ENCODE measurements around the gene PLPPR1.

The PLPPR1 gene

DNA sequence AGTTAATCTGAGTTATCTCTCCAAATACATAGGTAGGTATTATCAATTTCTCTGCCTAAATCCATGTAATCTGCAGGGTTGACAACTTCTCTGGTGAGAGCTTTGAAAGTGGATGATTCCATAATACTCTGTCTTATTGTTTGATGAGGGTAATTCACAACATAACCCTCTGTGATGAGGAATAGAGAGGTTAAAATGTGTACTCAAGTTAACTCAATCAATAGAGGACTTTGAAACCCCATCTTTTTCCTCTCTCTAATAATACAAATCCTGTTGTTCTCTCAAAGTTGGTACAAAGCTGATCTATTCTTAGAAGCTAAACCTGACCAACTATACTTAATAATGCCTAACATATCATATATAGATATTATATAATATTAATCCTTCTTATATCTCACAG lies 100.1 kb downstream of the PLPPR1 start:
- DNase-seq, result no peak

DNA sequence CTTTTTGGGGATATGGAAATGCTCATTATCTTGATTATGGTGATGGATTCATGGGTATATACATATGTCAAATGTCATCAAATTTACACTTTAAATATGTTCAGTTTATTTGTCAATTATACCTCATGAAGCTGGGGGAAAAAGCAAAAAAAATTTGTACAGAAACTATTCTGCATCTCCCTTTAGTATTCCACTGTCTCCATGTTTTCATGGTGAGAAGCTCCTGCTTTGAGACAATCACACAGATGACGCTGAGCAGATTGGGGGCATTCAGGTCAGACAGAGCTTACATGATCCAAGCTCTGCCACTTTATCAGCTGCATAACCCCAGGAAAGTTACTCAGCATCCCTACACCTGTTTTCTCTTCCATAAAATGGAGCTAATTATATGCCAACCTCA lies 101.5 kb downstream of the PLPPR1 start:
- DNase-seq, result no peak

DNA sequence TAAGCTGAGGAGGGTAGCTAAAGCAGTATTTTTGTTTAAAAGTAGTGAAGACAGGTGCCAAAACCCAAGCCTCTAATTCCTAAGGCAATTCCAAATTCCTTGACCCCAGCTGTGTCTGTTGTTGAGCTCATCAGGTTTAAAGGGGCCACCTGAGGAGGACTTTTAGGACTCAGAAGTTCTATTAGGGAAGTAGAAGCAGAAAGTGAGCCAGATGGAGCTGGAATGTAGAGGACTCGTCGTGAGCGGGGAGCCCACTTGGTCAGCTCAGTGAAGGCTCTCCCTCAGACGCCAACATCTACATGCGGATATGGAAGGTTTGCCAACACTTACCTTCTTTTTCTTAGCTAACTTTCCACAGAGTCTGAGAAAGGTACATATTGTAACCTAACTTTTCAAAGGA lies 102.8 kb downstream of the PLPPR1 start:
- DNase-seq, result no peak

DNA sequence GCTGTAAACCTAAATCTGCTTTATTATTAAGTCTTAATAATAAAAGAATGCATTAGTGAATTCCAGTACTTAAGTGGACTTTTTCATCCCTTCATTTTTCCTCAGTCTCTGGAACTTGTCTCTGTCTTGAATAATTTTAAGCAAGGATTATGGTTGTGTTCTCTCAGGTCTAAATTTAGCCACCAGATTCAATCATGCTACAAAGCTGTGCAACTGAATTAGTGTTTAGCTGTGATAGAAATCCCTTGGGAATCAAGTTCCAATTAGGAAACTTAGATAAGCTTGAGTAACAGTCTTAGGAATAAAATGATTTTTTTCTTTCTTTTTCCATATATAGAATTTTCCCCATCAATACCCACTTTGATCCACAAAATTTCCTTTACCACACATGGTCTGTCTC lies 104.3 kb downstream of the PLPPR1 start:
- DNase-seq, result no peak

DNA sequence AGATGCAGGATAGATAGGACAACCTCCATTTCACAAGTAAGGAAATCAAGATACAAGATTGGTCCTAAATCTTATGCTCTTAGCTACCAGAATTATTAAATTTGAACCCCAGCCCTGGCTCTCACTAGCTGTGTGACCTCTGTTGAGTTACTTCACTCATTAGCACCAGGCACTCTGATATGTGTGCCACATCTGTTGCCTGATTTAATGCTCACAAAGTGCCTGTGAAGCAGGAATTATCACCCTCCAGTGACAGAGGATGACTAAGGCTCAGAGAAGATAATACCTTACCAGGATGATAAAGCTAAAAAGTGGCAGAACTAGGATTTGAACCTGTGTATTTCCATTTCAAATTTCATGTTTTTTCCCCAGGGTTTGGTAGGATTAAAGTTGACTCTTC lies 110.0 kb downstream of the PLPPR1 start:
- DNase-seq, result no peak

DNA sequence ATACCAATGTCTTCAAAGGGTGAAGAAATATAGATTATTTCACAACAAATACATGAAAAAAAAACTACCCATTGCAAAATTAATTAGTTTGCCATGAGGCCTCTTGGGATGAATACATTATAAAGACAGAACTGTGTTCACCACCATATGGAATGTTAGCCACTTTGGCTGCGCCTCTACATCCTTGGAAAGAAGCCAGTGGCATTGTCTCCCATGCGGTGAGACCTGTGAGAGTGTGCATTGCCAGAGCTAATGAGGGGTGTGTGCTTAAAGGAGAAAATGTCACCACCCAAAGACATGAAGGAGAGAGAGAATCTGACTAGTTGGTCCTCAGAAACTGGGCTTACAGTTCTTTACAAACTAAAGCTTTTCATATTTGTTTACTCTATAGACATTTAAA lies 110.6 kb downstream of the PLPPR1 start:
- DNase-seq, result no peak

DNA sequence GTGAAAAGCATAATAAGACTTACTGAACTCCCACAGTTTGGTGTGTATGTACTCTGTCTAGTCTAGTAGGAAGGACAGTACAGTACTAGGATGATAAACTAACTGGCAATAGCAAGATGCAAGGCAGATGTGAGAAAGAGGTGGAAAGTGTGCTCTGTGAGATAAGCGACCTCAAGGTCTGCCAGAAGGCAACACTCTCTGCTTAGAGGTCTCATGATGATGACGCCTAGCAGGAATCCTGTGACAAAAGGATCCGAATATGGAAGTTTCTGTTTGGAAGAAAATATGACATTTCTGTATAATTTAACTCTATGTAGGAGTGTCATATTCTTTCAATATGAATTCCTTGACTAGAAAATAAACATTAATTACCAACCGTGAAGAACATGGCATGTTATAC lies 112.2 kb downstream of the PLPPR1 start:
- DNase-seq, result no peak

DNA sequence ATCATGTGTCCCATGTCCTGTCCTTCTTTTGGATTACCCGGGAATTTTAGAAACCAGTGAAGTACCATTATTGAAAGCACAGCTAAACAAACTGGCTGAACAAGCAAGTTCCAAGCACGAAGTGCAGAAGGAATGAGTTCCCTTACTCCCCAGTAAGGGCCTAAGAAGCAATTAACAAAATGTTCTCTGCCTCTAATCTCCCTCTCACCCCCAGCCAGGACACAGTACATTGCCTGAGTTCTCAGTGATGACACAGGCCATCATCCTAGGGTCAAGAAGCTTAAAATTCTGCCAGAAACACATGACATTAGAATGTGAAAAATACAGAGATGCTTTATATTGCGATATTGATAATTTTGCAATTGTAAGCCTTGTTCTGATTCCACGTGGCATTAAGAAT lies 118.0 kb downstream of the PLPPR1 start:
- no peak for DNase-seq

DNA sequence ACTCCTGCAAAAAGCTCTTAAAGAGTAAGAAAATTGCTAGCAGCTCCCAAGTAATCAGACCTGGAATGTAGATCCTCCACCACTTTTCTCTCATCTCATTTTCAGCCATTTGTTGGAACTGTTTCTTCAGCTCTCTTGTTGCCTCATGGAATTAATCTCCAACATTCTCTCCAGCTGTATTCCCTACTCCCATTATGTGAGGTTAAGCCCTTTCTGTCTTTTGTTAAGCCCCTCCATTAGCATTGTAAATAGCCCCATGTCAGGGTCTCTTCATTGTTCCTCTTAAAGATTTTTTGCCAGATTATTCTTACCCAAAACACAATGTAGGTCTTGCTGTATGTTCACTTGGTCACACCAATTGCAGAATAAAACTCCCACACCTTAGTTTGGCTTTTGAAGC lies 119.8 kb downstream of the PLPPR1 start:
- no peak for DNase-seq

DNA sequence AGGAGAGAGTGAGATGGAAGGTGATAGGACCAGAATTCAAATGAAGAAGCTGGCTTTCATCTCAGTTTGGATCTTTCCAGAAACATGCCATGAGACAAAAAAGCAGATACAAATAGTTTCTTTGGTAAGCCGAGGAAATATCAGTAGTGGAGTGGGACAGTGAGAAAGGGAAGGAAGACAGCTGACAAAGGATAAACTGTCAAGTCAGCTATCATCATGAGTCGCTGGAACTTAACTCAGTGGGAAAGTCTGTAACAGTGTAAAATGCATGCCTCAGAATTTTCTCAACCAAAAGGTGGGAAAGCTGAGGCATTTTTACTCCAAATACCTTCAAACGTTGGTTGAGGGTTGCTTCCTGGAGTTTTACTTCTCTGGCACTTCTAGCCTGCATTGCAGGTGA lies 129.8 kb downstream of the PLPPR1 start:
- no peak for DNase-seq

DNA sequence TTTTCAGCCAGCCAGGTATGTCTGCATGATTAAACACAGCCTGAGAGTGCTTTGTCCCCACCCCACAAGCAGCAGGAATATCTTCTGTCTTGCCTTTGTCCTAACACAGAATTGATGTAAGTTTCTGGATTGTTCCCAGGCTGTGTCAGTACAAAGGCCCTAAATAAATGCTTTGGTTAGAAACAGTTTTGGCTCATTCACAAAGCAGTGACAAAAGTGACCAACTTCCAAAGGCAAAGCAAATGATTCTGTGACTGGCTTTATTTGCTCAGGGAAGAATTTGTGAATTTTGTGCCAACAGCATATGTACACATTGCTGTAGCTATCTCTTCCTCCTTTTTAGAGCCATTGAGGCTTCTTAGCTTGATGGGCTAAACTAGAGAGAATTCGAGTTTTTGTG lies 133.7 kb downstream of the PLPPR1 start:
- no peak for DNase-seq

DNA sequence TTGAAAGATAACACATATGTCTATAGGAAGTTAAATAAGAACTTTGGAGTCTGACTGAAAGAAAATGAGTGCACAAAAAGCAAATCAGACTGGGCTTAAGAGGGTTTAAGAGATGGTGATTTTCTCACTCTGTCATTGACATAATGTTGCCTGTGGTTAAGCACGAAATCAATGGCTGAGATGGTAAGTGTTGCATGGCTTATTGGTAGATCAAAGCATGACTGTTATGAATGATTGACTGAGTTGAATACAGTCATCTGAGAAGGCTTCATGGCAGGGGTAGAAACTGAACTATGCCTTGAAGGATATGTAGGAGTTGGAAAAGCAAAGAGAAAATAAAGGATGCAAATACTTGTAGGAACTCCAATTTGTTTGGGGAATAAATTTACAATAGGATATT lies 136.6 kb downstream of the PLPPR1 start:
- no peak for DNase-seq

DNA sequence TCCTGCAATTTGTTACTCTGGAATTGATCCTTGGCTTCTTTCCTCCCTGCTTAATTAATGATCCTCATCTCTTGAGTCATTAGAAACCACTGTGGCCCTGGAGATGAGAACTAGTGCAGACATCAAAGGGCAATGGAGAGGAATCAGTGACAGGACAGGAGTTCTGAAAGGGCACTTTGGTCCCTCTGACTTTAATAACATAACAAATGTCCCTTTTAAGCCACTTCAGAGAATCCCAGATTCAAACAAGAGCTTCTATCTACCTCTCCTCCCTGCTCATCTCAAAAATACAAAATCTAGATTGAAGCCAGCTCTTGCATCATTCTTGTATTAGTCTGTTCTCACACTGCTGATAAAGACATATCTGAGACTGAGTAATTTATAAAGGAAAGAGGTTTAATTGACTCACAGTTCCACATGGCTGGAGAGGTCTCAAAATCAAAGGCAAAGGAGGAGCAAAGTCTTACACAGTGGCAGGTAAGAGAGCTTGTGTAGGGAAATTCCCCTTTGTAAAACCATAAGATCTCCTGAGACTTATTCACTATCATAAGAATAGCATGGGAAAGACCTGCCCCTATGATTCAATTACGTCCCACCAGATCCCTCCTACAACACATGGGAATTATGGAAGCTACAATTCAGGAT lies 139.1 kb downstream of the PLPPR1 start:
- no peak for DNase-seq

DNA sequence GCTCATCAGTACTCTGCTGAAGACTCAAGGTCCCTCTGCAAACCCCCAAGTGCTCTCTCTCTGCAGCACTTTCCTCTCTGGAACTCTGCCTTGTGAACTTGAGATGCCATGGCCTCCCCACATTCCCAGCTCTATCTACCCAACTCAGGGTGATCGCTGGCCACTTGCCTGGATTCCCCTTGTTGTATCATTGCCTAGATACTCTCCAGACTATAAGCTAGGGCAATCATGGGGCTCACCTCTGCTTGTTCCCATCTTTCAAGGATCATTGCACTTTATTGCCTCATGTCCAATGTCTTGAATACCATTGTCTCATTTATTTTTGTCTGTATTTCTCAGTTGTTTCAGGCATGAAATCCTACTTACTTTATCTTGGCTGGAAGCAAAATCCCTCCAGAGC lies 144.1 kb downstream of the PLPPR1 start:
- DNase-seq, result no peak

DNA sequence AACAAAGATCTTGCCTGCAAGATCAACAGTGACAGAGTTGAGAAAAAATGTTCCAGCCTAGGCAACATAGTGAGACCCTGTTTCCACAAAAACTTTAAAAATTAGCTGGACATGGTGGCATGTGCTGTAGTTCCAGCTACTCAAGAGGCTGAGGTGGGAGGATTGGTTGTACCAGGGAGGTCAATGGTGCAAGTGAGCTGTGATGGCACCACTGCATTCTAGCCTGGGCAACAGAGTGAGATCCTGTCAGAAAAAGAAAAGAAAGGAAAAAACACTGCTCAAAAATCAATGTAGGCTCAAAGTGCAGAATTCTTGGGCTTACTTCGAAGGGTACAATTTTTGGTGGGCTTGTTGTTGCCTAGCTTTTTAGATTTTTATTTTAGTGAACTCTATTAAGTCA lies 145.4 kb downstream of the PLPPR1 start:
- DNase-seq, result no peak

DNA sequence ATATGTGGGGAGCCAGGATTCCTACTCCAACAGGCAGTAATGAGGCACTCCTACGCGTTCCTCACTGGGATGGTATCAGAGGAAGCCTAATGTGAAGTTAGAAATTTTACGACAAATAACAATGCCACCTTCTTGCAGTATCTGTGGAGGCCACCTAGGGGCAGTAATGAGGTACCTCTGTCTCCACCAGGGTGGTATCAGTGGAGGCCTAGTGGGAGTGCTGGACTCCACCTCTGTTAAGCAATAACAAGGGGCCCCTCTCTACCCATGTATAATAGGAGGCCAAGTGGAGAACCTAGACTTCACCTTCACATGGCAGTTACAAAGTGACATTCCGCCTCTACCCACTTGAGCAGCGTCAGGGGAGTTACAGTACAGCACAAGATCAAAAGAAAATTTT lies 147.9 kb downstream of the PLPPR1 start:
- DNase-seq, result no peak

DNA sequence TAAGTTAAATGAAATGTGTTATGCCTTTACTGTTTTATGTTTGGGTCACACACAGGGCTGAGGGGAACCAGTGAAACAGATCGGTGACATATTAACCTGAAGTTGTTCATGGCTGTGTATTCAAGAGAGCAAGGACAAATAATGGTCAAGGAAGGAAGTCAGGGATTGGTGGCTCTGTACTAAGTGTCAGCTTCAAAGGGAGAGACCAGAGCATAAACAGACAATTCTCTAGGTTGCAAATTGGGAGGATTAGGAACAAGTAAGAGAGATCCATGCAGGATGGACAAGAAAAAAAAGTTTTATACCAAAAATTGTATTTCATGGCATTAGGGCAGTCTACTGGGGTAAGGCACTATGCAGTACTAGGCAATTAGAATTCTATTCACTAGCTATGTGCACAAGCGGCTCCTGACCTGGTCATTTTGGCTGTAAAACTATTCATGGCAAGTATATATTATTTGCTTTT lies 156.3 kb downstream of the PLPPR1 start:
- DNase-seq, result no peak

DNA sequence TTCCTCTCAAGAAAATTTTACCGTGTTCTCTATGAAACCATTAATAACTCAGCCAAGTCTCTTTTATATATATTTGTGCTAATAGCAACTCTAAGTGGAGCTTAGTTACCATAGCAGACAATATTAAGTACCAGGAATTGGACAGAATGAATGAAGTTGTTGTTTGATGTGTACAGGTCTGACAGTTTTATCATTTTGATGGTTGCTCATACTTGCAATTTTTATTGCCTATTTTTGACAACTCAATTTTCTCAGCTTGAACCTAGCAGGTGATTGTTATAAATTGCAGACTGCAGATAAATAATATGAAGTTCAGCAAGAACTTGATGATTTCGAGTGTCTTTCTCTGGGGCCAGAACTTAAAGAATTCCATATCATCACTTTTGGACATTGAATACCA lies 163.2 kb downstream of the PLPPR1 start:
- DNase-seq, result no peak

DNA sequence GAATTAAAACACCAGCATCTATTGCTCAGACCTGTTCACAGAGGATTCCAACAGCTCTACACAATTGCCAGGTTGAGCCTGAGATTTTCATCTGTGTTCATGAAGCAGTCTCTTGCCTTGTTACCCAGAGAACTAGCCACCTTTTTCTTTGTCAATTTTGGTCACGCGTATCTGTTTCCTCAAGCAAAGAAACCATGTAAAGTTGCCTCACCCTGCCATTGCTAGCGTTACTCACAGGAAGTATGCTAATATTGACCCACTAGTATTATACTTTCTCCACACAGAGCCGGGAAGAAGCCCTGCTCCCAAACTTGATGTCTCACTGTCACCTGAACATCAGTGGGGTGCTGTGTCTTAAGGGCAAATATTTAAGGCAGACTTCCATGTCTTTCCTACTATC lies 168.5 kb downstream of the PLPPR1 start:
- DNase-seq, result no peak

DNA sequence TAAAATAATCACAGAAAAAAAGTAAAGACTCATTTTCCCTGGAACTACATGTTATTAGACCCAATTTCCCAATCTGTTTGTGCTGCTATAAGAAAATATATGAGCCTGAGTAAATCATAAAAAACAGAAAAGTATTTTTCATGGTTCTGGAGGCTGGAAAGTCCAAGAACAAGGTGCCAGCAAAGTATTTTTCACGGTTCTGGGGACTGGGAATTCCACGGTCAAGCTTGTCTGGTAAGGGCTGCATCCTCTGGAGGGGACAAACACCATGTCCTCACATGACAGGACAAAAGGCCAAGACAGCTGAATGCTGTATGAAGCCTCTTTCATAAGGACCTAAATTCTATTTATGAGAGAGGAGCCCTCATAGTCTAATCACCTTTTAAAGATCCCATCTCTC lies 172.3 kb downstream of the PLPPR1 start:
- DNase-seq, result no peak

DNA sequence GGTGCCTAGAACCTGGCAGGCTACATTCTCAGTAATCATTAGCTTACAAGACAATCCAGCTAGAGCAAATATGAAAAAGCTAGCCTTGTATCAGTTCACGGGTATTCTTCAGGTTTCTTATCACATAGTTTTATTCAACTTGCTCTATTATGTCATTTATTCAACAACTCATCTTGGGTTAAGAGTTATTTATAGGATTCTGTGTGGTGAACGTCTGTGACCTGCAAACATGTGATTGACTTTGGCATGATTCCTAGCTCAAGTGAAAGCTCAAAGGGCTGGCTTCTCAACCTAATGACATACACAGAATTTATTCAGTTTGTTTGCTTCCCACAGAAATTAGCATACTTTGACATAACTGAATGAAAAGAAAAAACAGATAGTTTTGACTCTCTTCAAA lies 173.1 kb downstream of the PLPPR1 start:
- no peak for DNase-seq

DNA sequence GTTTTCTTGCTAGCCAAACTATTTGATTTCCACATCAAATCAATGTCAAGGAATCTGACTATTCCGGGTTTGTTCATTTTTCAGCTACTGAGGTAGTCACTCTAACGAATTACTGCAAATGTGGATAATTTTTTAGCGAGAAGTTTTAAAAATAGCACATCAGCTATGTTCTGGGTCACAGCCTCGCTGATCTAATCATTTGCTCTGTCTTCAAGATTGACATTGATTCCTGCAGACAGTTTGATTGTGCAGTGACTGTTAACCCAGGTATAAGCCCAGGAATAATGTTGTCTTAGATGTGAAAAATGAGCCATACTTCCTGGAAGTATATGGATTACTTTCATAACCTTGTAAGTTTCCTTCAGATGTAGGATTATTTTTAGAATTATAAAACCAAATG lies 181.1 kb downstream of the PLPPR1 start:
- no peak for DNase-seq

DNA sequence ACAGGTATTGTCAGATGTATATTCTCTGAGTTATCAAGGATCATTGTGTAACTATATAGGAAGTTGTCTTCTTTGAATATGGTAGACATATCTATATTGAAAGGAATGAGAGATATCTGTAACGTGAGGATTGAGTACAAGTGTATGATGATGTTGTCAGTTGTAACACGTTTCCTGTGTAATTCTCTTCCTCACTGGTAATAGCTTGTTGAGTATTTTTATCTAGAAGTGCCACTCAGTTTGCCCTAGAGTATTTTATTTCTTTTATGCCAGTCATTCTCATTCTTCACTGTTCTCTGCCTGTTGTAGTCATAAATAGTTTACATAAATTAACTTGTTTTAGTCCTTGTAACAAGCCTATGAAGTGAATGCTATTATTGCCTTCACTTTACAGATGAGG lies 184.1 kb downstream of the PLPPR1 start:
- no peak for DNase-seq

DNA sequence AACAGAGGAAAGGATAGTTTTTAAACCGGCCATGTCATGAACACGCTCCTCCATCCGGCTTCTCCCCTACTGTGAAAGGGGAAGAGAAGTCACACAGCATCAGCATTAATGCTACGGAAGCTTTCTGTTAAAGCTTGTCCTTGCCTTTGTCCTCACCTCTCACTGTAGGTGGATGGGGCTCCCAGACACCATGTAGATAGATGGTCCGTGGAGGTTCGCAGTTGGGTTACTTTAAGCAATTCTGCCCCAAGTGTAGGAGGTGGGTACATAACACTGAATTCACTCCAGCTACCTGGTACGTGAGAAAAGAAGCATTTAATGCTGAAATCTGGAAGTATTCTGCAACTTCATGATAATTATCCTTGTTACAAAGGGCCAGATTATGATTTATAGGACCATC lies 190.5 kb downstream of the PLPPR1 start:
- no peak for DNase-seq

DNA sequence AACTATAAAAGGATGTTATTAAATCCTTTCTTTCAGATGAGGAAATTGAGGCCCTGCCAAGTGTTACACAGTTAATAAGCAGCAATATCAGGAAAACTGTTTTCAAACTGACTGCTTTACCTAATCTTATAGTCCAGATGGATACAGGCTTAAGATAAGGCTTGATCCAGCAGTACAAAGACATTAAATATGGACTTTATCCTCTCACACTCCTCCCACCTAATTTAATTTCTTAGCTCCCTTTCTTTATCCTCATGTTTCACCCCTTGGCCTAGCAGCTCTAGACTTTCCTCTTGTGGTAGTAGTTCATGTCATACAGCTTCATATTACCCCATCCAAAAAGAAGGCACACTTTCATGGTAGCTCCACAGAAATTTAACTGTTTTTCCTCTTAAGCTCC lies 191.8 kb downstream of the PLPPR1 start:
- DNase-seq, result no peak

DNA sequence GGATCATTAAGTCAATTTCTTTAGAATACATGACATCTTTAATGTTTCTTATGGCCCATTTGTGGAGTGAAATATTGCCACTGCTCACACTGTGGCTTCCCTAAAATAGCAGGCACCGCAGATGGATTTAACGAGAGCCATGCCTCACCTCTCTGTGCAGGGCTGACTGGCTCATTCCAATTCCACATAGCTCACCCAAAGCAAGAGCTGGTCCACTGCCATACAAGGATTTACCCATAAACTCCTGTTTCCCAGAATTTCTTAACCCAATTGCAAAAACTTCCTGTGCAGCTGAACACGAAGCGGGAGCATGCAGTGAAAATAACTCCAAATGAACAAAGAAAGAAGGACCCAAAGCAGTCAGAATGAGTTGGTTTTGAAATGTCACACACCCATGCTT lies 196.7 kb downstream of the PLPPR1 start:
- no peak for DNase-seq
